GM19468 (cell line): ENCODE measurements around the gene TRIO.

Experiments
- ATAC-seq: cut with Tn5 transposase; IDR thresholded peaks from one replicate; pipeline ENCODE4 v1.9.1; 2021; ENCODE audit warnings: mild to moderate bottlenecking, moderate library complexity, moderate number of reproducible peaks; ENCODE audit not compliant: unreplicated experiment; ENCODE audit errors: extremely low read depth

The TRIO gene

DNA sequence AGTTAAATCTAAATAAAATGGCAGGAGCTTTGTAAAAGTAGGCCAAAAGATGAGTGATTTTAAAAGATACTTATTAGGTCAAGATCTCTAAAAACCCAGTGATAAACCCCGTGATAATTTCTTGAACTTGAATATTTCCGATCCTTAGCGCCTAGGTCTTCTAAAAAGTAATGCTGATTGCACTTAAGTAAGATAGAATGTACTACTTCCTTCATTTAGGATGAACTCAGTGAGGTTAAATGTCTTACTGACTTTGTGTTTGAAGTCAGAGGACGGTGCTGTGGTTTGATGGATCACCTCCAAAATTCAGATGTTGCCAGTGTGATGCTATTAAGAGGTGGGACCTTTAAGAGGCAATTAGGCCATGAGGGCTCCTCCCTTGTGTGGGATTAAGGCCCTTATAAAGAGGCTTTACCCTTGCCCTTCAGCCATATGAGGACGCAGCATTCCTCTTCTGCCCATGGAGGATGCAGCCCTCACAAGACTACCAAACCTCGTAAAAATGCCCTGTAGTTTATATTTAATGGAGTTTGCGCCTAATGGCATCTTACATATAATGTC lies 130.1 kb downstream of the TRIO start:
- no peak for ATAC-seq

DNA sequence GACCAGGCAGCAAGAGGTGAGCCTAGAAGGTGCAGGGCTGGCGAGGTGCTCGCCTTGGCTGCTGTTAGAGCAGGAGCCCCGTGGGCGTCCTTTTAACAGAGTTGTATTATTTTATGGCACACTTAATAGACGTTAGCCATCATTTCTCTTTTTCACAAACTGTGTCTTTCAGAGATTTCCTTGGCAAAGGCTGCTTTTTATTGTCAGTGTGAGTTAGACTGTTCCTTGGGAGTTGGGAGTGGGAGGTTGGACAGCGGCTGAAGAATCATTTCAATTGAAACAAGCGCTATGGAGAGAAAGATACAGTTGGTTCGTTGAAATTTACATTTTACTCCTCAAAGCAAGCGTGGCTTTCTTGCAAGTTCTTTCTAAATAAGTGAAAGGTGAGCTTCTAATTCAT lies 133.2 kb downstream of the TRIO start:
- ATAC-seq = no peak

DNA sequence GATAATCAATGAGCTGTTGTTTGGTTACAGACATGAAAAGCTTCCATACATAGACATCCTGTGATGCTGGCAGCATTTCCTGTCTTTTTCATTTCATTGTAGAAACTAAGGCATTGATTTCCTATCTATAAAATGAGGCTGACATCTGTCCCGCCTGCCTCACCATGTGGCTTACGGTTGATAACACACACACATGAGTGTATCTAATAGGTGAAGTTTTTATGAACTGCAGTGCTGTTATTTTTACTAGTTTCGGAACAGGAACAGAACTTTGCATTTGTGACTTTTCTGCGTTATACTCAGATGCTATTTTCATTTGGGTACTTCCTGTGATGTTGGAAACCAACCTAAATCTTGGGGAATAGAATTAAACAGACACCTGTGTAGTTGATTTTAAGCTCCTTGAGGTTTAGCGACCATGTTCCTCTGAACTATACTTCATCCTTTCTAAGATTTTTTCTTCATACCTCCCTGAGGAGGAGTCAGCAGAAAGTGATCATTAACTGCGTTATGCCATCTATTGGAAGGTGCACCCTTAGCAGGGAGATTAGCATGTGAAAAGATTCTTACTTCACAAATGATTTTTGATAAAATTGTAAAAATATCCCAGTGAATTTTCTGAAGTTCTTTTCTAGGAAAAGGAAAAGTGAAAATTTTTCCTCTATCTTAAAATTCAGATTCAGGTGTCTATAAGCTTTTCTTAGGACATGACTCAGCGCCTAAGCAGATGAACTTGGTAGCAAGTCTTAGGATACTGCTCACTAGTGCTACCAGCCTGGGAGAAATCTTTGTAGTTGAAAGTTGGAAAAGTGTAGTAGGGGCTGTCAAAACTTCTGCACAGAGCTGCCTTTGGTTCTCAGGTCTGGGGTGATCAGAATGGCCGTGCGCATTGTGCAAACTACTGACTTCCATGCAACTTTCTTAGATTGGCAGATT lies 134.5 kb downstream of the TRIO start:
- no peak for ATAC-seq

DNA sequence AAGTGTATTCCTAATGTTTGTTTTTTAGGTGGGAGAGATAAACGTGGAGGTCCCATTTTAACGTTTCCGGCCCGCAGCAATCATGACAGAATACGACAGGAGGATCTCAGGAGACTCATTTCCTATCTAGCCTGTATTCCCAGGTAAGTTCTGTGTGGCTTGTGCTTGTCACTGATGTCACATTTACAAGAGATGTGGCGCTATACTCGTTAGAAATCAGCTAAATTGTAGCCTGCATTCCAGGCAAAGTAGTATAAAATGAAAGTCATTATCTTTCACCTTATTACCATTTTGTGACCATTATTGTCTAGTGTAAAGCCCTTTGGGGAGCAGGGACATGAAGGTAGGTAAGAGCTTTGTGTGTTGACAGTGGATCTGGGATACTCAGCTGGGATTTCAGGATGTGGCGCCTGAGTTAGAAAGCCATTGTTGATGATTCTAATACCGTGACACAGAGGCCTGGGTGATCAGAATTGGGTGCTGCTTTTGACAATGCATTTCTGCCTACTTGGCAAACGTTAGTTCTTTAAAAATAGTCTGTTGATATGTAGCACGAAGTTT lies 137.2 kb downstream of the TRIO start:
- ATAC-seq = no peak

DNA sequence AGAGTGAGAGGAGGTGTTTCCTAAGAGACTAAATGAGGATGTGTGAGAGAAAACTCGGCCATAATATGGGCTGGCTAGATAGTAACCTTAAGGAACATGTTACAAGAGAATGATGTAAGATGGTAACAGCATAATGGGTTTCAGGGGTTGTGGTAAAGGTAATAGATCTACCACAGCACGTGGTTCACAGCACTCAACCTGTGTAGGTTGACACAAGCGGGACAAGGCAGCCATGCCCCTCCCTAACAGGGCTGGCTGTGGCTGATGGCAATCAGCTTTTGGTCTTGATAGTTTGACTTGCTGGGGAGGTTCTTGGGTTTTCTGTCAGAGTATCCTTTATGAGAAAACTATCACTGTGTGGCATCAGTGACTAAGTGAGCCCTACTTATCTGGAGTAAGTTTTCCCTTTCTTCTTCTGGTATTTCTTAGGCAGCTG lies 138.6 kb downstream of the TRIO start:
- no peak for ATAC-seq

DNA sequence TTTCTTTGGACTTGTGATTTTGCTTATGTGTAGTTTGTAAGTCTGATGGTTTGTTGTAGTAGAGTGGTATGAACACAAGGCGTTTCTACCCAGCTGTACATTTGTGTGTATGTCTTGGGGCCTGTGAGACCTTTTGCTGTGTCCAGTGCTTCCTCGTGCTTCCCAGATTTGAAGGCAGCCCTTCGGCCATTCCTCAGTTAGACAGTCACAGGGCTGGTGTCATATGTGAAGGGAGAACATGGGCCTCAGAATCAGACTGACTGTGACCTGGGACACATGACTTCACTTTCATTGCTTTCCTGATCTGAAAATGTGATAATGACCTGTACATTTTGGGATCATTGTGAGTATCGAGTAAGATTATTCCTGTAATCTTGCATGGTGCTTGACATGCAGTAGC lies 140.0 kb downstream of the TRIO start:
- no peak for ATAC-seq

DNA sequence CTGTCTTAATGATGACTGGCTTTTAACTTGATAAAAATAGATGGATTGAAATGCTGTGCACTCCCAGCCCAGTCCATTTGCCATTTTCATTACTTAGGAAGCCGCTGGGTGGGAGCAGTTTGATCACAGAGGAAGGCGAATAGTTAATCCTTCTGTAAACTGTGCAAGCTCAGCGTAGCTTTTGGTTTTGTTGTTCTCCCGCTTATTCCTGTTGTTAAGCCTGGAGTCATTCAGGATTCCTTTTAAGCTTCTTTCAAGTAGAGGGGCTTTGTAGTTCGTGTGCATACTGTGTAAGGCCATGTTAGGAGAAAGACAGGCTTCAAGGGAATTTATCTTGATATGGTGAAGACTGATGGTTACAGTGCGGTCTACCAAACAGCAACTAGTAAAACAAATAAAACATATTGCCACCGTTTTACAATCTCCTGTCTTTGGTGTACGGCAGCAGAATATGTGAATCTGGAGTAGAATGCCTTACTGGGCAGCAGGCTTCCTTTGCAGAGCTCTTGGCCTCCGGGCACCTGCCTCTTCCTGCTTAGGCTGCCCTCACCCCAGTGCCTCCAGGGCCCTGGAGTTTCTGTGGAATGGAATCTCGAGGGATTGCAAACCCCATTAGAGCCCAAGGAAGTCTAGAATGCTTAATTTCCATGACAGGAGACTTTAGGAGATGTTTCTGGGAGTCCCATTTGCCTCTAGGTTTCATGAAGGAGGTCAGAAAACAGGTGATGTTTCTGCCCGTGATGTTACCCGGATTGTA lies 141.4 kb downstream of the TRIO start:
- ATAC-seq = no peak

DNA sequence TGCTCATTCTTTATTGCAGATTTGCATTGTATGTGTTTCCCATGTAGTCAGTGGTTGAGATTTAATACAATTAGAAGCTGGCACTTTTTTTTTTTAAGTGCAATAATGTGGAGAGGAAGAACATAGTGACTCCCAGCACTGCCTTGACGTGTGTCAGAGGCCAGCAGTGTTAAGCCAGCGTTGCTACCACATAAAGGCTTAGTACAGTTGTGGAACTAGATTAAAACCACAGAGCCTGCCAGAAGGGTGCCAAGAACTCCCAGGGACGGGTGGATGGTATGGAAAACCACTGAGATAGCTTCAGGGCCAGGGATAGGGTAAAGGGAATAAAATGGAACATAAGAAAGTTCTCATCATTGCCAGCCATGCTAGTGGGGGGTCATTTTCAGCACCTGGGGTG lies 142.9 kb downstream of the TRIO start:
- no peak for ATAC-seq

DNA sequence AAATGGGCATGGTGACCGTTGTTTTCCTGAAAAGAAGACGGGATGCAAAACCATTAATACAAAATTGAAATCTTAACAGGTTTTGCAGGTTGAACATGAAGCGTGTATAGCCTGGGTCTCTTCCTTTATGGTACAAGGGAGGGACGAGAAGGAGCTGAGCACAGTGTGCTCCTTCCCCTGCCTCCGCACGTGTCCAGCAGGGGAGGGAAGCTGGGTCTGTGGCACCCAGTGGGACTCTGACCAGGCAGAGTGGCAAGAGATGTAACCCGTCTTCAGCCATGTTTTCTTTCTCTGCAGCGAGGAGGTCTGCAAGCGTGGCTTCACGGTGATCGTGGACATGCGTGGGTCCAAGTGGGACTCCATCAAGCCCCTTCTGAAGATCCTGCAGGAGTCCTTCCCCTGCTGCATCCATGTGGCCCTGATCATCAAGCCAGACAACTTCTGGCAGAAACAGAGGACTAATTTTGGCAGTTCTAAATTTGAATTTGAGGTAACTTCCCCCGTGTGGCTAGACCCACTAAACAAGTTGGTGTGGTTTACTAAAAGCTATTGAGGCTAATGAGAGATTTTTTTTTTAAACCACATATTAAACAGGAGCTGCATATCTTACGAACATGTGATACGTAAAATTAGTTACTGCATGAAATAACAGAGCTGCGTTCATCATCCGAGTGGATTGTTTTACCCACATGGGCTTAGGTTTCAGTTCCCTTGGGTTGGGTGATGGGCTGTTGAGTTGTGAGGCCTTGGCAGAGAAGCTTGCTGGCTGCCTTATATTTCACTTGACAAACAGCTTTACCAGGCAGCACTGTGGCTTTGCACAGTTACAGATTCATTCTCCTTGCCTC lies 143.7 kb downstream of the TRIO start:
- ATAC-seq = peak; percentile 75

DNA sequence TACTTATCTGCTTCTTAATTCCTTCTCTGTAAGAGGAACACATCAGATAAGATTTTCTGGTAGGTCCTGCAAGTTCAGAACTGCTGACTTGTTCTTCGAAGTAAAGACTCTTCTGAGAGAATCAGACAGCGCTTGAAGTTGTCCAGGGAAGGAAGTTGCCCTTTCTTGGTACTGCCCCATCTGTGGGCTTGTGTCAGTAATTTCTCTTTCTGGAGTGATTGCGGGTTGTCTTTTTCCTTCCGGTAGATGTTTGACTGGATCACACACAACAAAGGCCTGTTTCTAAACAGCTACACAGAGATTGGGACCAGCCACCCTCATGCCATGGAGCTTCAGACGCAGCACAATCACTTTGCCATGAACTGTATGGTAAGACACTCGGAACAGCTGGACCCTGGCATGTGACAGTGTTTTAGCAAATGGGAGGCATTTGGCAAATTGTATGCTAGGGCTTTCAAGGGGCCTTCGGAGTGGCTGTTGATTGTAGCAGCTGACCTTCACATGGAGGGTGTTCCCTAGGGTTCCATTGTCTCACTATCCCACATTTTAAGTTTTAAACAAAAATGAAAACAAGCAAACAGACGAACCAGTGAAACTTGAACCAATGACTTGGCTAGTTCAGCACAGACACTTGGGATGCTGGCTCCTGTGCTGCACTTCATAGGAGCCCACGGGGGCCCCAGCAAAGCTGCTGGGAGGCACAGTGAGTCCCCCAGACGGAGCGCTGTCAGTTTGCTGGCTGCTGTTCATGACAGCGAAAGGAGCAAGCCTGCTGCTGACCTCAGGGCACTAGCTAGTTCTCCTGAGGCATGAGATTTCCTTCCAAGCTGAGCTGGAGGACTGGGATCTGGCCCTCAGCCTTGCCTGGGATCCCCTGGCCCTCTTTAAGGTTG lies 149.9 kb downstream of the TRIO start:
- ATAC-seq = no peak

DNA sequence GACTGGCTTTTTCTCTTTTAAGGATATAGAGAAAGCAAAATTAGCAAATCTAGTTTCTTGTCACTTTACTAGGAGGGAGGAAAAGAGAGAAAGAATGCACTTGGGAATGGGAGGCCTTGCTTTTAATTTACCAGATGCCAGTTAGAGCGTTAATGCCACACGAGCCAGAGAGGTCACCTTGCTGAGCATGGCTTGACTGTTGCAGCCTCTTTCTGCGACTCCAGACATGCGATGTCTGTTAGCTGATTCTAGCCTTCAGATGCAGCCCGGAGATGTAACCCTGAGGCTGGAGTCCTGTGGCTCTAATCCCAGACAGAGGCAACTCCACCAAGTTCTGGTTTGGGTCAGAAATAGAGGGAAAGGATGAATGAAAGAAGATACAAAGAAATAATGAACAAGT lies 152.5 kb downstream of the TRIO start:
- no peak for ATAC-seq

DNA sequence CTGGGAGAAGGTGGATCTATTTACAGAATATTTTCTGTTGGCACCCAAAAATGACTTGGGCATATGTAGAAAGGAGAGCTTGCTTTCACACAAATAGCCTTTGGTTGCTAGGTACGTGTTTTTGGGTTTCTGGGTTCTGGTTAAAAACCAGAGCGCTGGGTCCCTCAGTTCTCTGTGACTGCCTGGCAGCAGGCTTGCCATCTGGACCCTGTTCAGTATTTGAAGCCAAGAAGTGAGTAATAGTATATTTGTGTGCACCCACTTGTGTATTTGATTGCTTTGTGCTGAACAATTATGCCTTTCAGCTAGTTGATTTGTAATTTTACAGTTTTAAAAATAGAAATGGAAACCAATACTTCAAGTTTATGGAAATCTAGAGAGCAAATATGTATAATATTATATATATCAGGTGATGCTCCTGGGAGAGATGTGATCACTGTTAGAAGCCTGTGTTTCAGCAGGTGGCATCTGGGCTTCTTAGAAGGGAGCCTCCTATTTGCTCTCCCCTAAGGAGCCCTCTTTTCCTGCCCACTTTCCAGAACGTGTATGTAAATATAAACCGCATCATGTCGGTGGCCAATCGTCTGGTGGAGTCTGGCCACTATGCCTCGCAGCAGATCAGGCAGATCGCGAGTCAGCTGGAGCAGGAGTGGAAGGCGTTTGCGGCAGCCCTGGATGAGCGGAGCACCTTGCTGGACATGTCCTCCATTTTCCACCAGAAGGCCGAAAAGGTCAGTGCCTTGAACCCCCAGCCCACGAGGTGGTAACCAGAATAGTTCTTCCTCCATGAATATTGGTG lies 153.6 kb downstream of the TRIO start:
- no peak for ATAC-seq

DNA sequence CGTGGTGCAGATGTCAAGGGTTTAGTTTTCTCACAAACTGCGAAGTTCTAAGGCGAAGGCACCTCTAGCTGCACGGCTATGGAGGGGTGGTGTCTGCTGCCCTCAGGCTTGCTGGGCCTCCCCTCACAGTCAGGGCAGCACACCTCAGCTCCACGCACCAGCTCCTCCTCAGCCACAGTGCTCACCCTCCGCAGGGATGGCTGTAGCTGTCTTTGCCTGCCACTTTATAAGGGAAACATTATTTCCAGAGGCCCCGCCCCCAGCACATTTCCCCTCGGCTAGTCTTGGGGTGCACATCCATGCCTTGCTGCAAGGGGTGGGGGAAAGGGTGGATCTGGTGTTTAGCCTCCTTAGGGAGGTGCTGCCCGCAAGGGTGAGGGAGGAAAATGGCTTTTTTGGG lies 154.6 kb downstream of the TRIO start:
- ATAC-seq = no peak

DNA sequence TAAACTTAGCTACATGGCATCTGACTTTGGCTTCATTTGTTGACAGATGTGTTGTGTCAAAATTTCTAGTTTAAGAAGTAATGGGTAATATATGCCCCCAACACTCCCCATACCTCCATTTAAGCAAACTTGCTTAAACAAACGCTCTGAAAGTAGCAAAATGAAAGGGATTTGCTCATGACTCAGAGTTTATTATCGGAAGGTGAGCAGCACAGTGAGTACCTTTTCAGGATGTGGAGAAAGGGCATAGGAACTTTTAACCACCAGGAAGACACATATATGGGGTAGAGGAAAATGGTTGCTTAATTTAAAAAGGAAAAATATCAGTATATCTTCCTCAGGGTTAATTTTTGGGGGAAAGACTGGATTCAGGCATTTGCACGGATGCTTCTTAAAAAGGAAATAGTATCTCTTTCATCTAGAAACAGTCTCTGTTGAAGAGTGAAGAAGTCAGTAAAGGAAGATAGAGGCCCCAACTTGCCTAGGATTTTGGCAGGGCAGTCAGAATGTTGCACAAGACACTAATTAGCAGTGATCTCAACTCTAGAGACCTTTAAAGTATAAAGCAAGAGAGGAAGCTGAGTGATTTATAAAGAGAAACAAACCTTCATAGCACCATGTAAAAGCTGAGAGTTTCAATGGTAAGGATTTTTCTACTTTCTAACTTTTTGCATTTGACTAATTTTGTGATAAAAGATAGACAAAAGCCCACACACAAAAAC lies 155.1 kb downstream of the TRIO start:
- ATAC-seq = no peak

DNA sequence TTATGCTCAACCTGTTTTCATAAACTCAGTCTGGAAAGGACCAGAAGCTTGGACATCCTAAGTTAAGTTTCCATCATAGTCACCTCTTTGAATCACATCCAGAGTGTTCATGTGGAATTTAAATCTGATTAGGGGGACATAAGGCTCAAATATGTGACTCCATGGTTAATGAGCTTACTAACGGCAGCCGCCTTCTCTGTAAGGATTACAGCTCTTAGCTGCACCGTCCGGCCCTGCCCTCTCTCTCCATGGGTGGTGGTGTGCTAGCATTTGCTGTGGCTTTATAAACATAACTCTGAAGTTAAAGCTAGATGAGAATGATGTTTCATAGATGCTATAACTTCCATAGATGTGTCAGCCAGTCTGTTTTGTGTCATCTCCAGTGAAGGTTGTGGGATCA lies 156.5 kb downstream of the TRIO start:
- ATAC-seq = no peak

DNA sequence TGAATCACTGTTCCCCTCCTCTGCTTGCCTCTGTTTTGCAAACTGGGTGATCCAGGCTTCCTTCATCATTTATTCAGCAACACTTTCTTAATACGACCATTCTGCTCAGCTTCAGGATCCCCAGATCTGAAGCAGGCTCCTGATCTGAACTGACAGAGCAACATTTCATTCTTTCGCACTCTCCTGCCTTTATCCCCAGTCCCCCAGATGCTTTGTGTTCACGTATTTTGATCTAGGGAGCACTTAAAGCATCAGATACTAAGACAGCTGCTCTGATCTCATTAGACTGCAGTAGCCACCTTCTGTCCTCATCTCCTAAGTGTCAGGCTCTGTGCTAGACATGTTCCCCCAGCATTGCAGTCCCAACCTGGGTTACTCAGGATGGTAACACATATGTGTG lies 158.0 kb downstream of the TRIO start:
- ATAC-seq = no peak

DNA sequence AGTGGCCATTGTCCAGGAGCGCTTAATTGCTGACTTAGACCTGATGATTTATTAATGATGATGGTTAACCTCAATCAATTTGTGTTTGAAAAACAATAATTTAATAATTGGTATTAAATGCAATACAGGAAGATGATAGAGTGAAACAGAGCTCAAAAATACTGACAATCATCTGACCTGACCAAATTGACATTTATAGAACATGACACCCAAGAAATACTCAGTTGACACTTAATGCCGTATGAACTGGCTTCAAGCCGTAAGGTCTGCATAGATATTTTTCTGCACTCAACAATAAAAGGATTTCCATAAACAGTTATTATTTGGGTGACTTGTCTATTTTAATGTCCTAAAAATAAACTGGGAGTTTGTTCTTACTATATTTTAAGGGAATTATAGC lies 159.2 kb downstream of the TRIO start:
- ATAC-seq = no peak

DNA sequence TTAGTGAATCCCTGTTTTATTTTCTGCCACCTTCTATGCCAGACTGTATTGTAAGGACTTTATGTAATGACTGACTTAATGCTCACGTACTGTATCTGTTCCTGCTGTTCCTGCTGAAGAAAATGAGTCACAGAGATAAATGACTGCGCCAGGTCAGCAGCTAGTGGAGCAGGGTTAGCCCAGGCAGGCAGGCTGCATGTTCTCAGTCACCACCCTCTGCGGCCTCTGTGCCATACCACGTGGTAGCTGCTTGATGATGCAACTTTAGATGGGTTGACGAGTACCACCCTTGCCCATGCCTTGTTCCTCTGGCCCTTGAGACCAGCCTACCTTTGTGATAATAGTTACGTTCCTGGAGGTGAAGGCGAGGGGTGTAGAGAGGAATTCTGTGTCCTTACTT lies 161.9 kb downstream of the TRIO start:
- ATAC-seq = no peak
